ENCODE results near the gene TELO2.

Gene TELO2

DNA sequence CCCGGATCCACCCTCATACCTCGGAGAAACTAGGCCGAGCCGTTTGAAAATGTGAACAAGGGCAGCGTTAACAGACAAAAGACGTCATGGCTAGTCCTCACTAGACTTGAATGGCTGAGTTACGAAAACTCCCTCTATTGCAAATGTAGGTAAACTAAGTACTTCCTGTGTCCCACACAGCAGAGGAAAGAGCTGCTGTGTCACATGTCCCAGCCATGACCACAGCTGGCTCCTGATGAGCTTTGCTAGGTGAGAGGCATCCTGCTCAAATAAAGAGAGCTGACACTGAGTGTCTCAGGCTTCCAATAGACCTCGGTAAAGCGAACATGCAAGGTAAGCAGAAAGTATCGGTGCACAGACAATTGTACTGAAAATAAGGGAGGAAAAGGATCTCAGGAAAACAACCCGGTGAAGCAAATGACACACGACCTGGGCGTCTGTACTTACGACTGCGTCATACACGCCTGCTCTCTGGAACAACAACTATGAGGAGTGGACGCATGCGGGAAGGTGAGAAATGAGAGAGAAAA is 66.4 kb downstream of the TELO2 start:
- no peak for DNase-seq
- peaks cover 6% of the 10 kb centered on the region for H3K9me3 ChIP-seq (ENCODE audit: insufficient read depth, low read depth, low read length)
- H3K79me1 ChIP-seq (ENCODE audit: low read length), result no peaks in the 10 kb centered on the region
- no peak overlapping the region for H3K18ac ChIP-seq (ENCODE audit: low read length)
- no peak overlapping the region for H3K9ac ChIP-seq (ENCODE audit: low read length)
- no peak overlapping the region for H3K23ac ChIP-seq (ENCODE audit: low read length)
- no peak overlapping the region for H3K4ac ChIP-seq (ENCODE audit: low read depth, low read length)
- H3K4me3 ChIP-seq (ENCODE audit: low read depth, low read length), result no peak overlapping the region
- no peak overlapping the region for H2BK120ac ChIP-seq (ENCODE audit: insufficient read depth, low read length, poor library complexity)
- no peak overlapping the region for H4K8ac ChIP-seq (ENCODE audit: low read depth, low read length)
- H2AFZ ChIP-seq (ENCODE audit: insufficient read depth, low read length, poor library complexity), result no peak overlapping the region
- no peaks in the 10 kb centered on the region for H3K27me3 ChIP-seq (ENCODE audit: insufficient read depth, low read length)
- WGBS (ENCODE audit: extremely low coverage, insufficient coverage, insufficient read length), result no CpG with 5 or more reads among the region's 18 CpGs
- no peak overlapping the region for H3K4me2 ChIP-seq (ENCODE audit: low read length)
- H3K79me2 ChIP-seq (ENCODE audit: control insufficient read depth, insufficient read depth, low read length, poor library complexity), result no peaks in the 10 kb centered on the region
- H3K4me1 ChIP-seq (ENCODE audit: control insufficient read depth in 1 of 2, insufficient read depth in 2 of 2, low read length in 2 of 2), result no peaks in the 10 kb centered on the region
- H3K36me3 ChIP-seq (ENCODE audit: control insufficient read depth in 1 of 2, insufficient read depth in 2 of 2, low read length in 2 of 2), result peaks cover 35 to 48% of the 10 kb centered on the region in 2 experiments
- H3K27ac ChIP-seq (ENCODE audit: low read depth, low read length), result no peak overlapping the region
- no peak overlapping the region for H4K12ac ChIP-seq (ENCODE audit: low read depth, low read length)
- H3K14ac ChIP-seq (ENCODE audit: low read length), result no peak overlapping the region
- H2AK5ac ChIP-seq (ENCODE audit: low read length), result no peak overlapping the region
- H2BK12ac ChIP-seq (ENCODE audit: low read length), result no peak overlapping the region
- no peak overlapping the region for H2BK5ac ChIP-seq (ENCODE audit: low read depth, low read length, poor library complexity)
- H4K91ac ChIP-seq (ENCODE audit: low read depth, low read length), result no peak overlapping the region
